ENCODE data around the gene HRC. TPM values are rescaled to one million over a fixed set of nuclear protein-coding genes. Genes with fewer than 3 reads are reported as not detected.

The HRC gene
- total RNA-seq, 1 donor, result not detected

DNA sequence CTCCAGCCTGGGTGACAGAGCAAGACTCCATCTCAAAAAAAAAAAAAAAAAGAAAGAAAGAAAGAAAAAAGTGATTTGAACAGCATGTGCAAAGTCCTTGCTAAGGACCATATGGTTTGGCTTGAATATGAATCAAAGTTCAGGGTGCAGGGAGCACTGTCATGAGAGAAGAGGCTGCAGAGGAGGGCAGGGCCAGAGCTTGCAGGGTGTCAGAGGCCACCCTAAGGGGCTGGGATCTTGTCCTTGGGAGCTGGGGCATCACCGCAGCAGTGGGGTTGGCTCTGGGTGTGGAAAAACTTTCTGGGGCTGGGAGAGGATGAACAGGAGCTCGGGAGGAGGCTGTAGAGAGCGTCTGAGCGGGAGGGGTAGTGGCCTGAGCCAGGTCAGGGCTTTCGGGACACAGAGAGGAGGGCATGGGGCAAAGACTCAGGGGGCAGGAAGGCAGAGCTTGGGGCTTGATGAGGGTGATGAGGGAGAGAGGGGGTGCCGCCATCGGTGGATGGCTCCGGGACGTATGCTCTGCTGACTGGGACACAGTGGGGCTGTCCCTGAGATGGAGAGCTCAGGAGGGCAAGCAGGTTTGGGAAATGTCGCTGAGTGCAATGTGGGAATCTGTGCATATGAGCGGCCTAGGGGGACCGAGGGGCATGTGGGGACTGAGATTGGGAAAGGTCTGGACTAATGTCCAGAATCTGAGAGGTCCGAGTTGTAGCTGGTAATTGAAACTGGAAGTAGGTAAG is 5.4 kb upstream of the HRC start:
- DNase-seq (ENCODE audit: low read depth), result no peak
- TF ChIP-seq, protein P1, sequence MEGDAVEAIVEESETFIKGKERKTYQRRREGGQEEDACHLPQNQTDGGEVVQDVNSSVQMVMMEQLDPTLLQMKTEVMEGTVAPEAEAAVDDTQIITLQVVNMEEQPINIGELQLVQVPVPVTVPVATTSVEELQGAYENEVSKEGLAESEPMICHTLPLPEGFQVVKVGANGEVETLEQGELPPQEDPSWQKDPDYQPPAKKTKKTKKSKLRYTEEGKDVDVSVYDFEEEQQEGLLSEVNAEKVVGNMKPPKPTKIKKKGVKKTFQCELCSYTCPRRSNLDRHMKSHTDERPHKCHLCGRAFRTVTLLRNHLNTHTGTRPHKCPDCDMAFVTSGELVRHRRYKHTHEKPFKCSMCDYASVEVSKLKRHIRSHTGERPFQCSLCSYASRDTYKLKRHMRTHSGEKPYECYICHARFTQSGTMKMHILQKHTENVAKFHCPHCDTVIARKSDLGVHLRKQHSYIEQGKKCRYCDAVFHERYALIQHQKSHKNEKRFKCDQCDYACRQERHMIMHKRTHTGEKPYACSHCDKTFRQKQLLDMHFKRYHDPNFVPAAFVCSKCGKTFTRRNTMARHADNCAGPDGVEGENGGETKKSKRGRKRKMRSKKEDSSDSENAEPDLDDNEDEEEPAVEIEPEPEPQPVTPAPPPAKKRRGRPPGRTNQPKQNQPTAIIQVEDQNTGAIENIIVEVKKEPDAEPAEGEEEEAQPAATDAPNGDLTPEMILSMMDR (IDR thresholded peaks at IDR 0.05; ENCODE audit: insufficient read depth, low read length), result no peak
- H3K4me3 ChIP-seq (ENCODE audit: low read depth, low read length), result no peak overlapping the region

DNA sequence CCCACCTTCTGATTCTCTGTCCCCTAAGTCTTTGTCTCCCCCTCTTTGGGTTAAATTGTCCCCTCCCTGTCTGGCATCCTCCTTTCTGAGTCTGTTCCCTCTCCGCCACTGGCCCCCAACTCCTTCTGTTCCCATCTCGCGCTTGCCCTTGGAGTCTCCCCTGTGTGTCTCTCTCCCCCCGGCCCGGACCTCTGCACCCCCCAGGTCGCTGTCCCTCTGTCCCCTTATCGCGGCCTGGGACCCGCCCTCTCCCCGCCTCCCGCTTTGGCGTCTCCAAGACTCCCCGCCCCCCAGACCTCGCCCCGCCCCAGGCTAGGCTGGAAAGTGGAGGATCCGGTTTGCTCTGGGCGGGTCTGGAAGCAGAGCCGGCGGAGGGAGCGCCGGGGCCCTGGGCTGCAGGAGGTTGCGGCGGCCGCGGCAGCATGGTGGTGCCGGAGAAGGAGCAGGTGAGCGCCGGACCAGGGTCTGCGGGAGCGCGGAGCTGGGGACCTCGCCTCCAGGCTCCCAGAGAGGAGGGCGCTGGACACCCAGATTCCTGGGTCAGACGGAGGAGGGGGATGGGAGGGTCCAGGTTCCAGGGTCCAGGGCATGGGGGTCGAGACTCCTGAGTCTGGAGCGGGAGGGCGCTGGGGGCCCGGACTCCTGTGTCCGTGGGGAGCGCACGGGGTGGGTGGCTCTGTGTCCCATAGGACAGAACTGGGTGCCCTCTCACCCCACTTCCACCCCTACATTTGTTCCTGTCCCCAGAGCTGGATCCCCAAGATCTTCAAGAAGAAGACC is 2.4 kb upstream of the HRC start, which contains the start of gene TRPM4:
Gene TRPM4, plus strand, starts transcription at position 348 of the 780 bp plus-strand sequence. Its CDS starts 75 bp downstream, at position 423.
- H3K4me3 ChIP-seq (ENCODE audit: low read depth, low read length), result peak within 1 kb of the TSS; percentile 96
- peak; percentile 65 for DNase-seq (ENCODE audit: low read depth)
- TF ChIP-seq, protein P1 (IDR thresholded peaks at IDR 0.05; ENCODE audit: insufficient read depth, low read length), result no peak

DNA sequence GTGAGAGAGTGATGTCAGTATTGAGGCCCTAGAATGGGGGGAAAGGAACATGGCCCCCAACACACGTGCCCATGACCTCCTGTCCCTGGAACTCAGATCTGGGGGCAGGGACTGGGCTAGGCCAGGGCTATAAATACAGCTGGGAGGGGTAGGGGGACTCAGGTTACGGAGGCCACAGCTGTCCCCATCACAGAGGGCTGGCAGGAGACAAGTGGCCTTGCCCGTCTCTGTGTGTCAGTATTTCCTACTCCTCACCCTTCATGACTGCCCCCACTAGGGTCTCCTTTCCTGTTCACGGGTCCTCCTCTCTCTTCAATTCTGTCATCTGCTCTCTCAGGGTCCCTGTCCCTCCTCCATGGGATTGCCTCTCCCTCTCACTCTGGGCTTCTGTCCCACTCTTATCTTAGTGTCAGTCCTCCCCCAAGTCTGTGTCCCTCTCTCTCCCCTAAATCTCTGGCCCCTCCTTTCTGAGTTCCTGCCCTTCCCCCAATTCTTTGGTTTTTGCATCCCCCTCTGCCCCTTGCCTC is 687 bp upstream of the HRC start:
- no peak for DNase-seq (ENCODE audit: low read depth)
- H3K4me3 ChIP-seq (ENCODE audit: low read depth, low read length), result no peak overlapping the region
- TF ChIP-seq, protein P1 (IDR thresholded peaks at IDR 0.05; ENCODE audit: insufficient read depth, low read length), result no peak

DNA sequence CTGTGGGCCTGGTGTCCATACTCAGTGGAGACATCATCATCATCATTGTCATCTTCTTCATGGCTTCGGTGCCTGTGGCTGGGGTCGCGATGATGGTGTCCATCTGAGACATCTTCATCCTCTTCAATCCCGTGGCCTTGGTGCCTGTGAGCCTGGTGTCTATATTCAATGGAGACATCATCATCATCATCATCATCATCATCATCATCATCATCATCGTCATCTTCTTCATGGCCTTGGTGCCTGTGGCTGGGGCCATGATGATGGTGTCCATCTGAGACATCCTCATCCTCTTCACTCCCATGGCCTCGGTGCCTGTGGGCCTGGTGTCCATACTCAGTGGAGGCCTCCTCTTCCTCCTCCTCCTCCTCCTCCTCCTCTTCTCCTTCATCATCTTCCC is 917 bp downstream of the HRC start:
- no peak for DNase-seq (ENCODE audit: low read depth)
- TF ChIP-seq, protein P1 (IDR thresholded peaks at IDR 0.05; ENCODE audit: insufficient read depth, low read length), result no peak
- H3K4me3 ChIP-seq (ENCODE audit: low read depth, low read length), result no peak overlapping the region

DNA sequence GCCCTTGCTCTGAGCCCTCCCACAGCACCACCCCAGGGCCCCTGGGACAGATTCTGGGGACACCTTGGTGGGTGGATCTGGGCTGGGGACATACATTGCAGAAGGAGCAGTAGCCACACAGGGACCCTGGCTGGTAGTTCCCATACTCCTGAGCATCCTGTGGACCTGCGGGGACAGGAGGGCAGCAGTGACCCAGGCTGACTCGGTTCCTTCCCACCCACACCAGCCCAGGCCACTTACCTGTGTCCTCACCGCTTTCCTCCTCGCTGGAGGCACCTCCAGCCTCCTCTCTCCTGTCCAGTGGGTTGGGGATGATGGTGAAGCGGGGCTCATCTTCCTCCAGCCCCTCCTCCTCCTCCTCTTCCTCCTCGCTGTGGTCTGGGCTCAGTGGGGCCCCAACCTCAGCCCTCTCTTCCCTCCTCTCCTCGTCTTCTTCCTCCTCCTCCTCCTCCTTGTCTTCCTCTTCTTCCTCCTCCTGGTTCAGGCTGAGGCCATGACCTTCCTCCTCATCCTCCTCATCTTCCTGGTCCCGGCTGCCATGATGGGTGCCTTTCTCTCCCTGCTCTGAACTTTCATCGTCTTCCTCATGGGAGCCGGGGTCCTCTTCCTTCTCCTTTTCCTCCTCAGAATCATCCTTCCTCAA is 1.9 kb downstream of the HRC start:
- DNase-seq (ENCODE audit: low read depth), result no peak
- H3K4me3 ChIP-seq (ENCODE audit: low read depth, low read length), result no peak overlapping the region
- TF ChIP-seq, protein P1 (IDR thresholded peaks at IDR 0.05; ENCODE audit: insufficient read depth, low read length), result no peak

DNA sequence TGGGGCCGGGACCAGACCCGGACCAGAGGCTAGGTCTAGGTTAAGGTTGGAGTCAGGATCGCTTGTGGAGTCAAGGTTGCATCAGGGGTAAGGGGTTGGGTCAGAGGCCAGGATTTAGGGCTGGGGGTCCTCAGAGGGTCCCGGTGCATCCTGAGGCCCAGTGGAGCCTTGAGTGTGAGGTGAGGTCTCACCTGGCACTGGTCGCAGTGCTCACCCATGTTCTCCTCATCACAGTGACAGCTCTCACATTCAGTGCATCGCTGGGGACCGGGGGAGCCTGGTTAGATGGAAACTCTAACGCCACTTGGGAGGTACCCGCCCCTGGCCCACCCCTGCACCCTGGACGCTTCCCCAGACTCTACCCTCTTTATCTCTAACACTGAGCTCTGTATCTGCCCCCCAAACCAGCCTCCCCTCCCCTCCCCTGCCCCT is 3.1 kb downstream of the HRC start:
- no peak overlapping the region for H3K4me3 ChIP-seq (ENCODE audit: low read depth, low read length)
- no peak for DNase-seq (ENCODE audit: low read depth)
- TF ChIP-seq, protein P1 (IDR thresholded peaks at IDR 0.05; ENCODE audit: insufficient read depth, low read length), result no peak
